ENCODE measurements around the gene SPATA31D3.

SPATA31D3 gene

GRCh38 chr9:81968026-81968425 lies 24.7 kb downstream of the SPATA31D3 start:
- no peak overlapping the region for H3K27ac ChIP-seq
- no peaks in the 10 kb centered on the region for H3K79me2 ChIP-seq
- H3K27me3 ChIP-seq (ENCODE audit: control insufficient read depth, insufficient read depth, low read length), result no peaks in the 10 kb centered on the region
- no peaks in the 10 kb centered on the region for H3K9me3 ChIP-seq (ENCODE audit: control insufficient read depth, low read length)
- H3K4me3 ChIP-seq (ENCODE audit: low read depth, low read length), result no peak overlapping the region
- H3K9ac ChIP-seq, result no peak overlapping the region
- no peaks in the 10 kb centered on the region for H3K36me3 ChIP-seq (ENCODE audit: control insufficient read depth, insufficient read depth, low read length)
- TF ChIP-seq CTCF (IDR thresholded peaks at IDR 0.05), result no peak
- H3K4me2 ChIP-seq (ENCODE audit: low read length), result no peak overlapping the region
- H3K4me1 ChIP-seq, result no peaks in the 10 kb centered on the region
- H2AFZ ChIP-seq, result no peak overlapping the region

- TF ChIP-seq CTCF (IDR thresholded peaks at IDR 0.05), result no peak
- H3K79me2 ChIP-seq, result no peaks in the 10 kb centered on the region
- H3K27me3 ChIP-seq (ENCODE audit: control insufficient read depth, insufficient read depth, low read length), result no peaks in the 10 kb centered on the region
- H3K36me3 ChIP-seq (ENCODE audit: control insufficient read depth, insufficient read depth, low read length), result no peaks in the 10 kb centered on the region
- H3K9me3 ChIP-seq (ENCODE audit: control insufficient read depth, low read length), result no peaks in the 10 kb centered on the region
- H3K27ac ChIP-seq, result no peak overlapping the region
- H3K4me2 ChIP-seq (ENCODE audit: low read length), result no peak overlapping the region
- no peak overlapping the region for H3K9ac ChIP-seq
- H2AFZ ChIP-seq, result no peak overlapping the region
- no peaks in the 10 kb centered on the region for H3K4me1 ChIP-seq
- no peak overlapping the region for H3K4me3 ChIP-seq (ENCODE audit: low read depth, low read length)
These were observed 26.7 kb downstream of the SPATA31D3 start for GRCh38 chr9:81969971-81970370.

- TF ChIP-seq CTCF (IDR thresholded peaks at IDR 0.05), result no peak
- Histone ChIP-seq H3K9ac (no peak overlapping the region), H3K36me3 (ENCODE audit: control insufficient read depth, insufficient read depth, low read length) (no peaks in the 10 kb centered on the region)
These were observed 28.4 kb downstream of the SPATA31D3 start for GRCh38 chr9:81971727-81972126.

DNA sequence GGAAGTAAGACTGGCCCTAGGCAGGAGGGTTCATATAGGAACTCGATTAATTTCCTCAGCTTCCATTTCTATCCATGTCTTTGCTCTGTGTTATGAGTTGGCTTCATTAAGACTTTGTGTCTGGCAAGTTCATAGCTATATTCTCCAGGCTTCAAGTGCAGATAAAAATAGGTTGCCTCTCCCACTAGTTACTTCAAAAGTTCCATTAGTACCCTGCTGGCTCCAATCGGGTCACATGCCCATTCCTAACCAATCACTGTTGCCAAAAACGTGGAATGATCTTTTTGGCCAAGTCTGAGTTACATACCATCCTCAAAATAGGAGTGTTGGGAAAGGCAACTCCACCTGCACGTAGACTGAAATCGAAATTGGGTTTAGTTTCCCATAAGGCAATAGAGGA lies 31.5 kb downstream of the SPATA31D3 start:
- Histone ChIP-seq H3K9me3 (ENCODE audit: control insufficient read depth, low read length) (no peaks in the 10 kb centered on the region), H3K4me3 (ENCODE audit: low read depth, low read length) (no peak overlapping the region), H3K36me3 (ENCODE audit: control insufficient read depth, insufficient read depth, low read length) (no peaks in the 10 kb centered on the region), H3K4me2 (ENCODE audit: low read length) (no peak overlapping the region), H3K4me1 (no peaks in the 10 kb centered on the region), H3K27ac (no peak overlapping the region), H3K79me2 (no peaks in the 10 kb centered on the region), H2AFZ (no peak overlapping the region), H3K9ac (no peak overlapping the region), H3K27me3 (ENCODE audit: control insufficient read depth, insufficient read depth, low read length) (no peaks in the 10 kb centered on the region)
- TF ChIP-seq CTCF (IDR thresholded peaks at IDR 0.05), result no peak

More at GRCh38 chr9:81971727-81972126, 28.4 kb downstream of the SPATA31D3 start:
- H3K9me3 ChIP-seq (ENCODE audit: control insufficient read depth, low read length), result no peaks in the 10 kb centered on the region
- no peak overlapping the region for H2AFZ ChIP-seq
- no peaks in the 10 kb centered on the region for H3K4me1 ChIP-seq
- H3K79me2 ChIP-seq, result no peaks in the 10 kb centered on the region
- no peaks in the 10 kb centered on the region for H3K27me3 ChIP-seq (ENCODE audit: control insufficient read depth, insufficient read depth, low read length)
- no peak overlapping the region for H3K4me2 ChIP-seq (ENCODE audit: low read length)
- H3K4me3 ChIP-seq (ENCODE audit: low read depth, low read length), result no peak overlapping the region
- H3K27ac ChIP-seq, result no peak overlapping the region

- Histone ChIP-seq H3K4me3 (ENCODE audit: low read depth, low read length) (no peak overlapping the region), H3K79me2 (no peaks in the 10 kb centered on the region), H3K27ac (no peak overlapping the region), H3K4me1 (no peaks in the 10 kb centered on the region), H3K4me2 (ENCODE audit: low read length) (no peak overlapping the region), H3K9me3 (ENCODE audit: control insufficient read depth, low read length) (no peaks in the 10 kb centered on the region), H3K27me3 (ENCODE audit: control insufficient read depth, insufficient read depth, low read length) (no peaks in the 10 kb centered on the region), H3K36me3 (ENCODE audit: control insufficient read depth, insufficient read depth, low read length) (no peaks in the 10 kb centered on the region), H2AFZ (no peak overlapping the region), H3K9ac (no peak overlapping the region)
- TF ChIP-seq CTCF (IDR thresholded peaks at IDR 0.05), result no peak
These were observed 33.1 kb downstream of the SPATA31D3 start for GRCh38 chr9:81976351-81976750.

Data from parathyroid adenoma (tissue), 2 donors.